Measurements from ENCODE around the gene SMS. TPM values are rescaled to one million over a fixed set of nuclear protein-coding genes. Genes with fewer than 3 reads are reported as not detected.

The SMS gene
- total RNA-seq, 1 experiment from 2014 or later = 172 TPM

DNA sequence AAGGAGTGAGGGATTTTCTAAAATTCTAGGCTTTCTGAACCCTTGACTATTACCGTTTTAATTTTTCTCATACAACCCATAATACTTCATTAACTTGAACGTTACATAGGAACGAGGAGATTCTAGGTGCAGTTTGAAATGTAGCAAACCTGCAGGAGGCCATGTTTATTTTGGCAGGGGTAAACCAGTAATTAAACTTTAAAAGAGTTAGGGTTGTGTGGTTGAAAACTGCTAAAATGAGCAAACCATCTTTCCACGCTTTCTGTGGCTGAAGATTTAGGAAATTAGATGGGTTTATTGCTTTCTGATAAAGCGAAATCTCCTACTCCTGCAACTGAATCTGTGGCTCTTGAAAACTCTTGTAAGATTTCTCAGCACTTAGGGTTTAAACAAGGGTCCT, 93.3 kb downstream of the SMS start:
- TF ChIP-seq SIN3A (IDR thresholded peaks at IDR 0.05; ENCODE audit: borderline replicate concordance, insufficient read depth, low read depth, low read length) (no peak), TCF7L2 (IDR thresholded peaks at IDR 0.05; ENCODE audit: low read depth, low read length) (no peak), POLR2AphosphoS5 (IDR thresholded peaks at IDR 0.05; ENCODE audit: low read depth, low read length) (no peak)
- TF ChIP-seq, protein P1, sequence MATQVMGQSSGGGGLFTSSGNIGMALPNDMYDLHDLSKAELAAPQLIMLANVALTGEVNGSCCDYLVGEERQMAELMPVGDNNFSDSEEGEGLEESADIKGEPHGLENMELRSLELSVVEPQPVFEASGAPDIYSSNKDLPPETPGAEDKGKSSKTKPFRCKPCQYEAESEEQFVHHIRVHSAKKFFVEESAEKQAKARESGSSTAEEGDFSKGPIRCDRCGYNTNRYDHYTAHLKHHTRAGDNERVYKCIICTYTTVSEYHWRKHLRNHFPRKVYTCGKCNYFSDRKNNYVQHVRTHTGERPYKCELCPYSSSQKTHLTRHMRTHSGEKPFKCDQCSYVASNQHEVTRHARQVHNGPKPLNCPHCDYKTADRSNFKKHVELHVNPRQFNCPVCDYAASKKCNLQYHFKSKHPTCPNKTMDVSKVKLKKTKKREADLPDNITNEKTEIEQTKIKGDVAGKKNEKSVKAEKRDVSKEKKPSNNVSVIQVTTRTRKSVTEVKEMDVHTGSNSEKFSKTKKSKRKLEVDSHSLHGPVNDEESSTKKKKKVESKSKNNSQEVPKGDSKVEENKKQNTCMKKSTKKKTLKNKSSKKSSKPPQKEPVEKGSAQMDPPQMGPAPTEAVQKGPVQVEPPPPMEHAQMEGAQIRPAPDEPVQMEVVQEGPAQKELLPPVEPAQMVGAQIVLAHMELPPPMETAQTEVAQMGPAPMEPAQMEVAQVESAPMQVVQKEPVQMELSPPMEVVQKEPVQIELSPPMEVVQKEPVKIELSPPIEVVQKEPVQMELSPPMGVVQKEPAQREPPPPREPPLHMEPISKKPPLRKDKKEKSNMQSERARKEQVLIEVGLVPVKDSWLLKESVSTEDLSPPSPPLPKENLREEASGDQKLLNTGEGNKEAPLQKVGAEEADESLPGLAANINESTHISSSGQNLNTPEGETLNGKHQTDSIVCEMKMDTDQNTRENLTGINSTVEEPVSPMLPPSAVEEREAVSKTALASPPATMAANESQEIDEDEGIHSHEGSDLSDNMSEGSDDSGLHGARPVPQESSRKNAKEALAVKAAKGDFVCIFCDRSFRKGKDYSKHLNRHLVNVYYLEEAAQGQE (IDR thresholded peaks at IDR 0.05; ENCODE audit: insufficient read depth in 1 of 2, low read depth in 2 of 2, low read length in 1 of 2) = no peak
- TF ChIP-seq, protein P2, sequence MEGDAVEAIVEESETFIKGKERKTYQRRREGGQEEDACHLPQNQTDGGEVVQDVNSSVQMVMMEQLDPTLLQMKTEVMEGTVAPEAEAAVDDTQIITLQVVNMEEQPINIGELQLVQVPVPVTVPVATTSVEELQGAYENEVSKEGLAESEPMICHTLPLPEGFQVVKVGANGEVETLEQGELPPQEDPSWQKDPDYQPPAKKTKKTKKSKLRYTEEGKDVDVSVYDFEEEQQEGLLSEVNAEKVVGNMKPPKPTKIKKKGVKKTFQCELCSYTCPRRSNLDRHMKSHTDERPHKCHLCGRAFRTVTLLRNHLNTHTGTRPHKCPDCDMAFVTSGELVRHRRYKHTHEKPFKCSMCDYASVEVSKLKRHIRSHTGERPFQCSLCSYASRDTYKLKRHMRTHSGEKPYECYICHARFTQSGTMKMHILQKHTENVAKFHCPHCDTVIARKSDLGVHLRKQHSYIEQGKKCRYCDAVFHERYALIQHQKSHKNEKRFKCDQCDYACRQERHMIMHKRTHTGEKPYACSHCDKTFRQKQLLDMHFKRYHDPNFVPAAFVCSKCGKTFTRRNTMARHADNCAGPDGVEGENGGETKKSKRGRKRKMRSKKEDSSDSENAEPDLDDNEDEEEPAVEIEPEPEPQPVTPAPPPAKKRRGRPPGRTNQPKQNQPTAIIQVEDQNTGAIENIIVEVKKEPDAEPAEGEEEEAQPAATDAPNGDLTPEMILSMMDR (IDR thresholded peaks at IDR 0.05) = no peak
- ChIA-PET POLR2A (no interaction called here), CTCF (no interaction called here)
- in situ Hi-C loops (cut with HindIII; ENCODE audit: low pct_unique_long_range_greater_than_20kb, low sequenced_read_pairs) (no loop called here), intact Hi-C loops (cut with micrococcal nuclease; ENCODE audit: unreplicated experiment) (no loop called here)
- Histone ChIP-seq H3K27ac (ENCODE audit: low read length) (no peak overlapping the region), H3K4me3 (ENCODE audit: low read depth in 2 of 2, low read length in 2 of 2) (no peak overlapping the region), H3K27me3 (ENCODE audit: control insufficient read depth, insufficient read depth, low read length) (no peaks in the 10 kb centered on the region), H3K9me3 (ENCODE audit: control insufficient read depth, insufficient read depth, low read depth, low read length) (no peaks in the 10 kb centered on the region), H3K36me3 (ENCODE audit: control insufficient read depth, insufficient read depth, low read length) (no peaks in the 10 kb centered on the region), H3K4me1 (ENCODE audit: control insufficient read depth, insufficient read depth, low read length) (no peaks in the 10 kb centered on the region)
- DNase-seq (ENCODE audit: low read depth, low spot score) (no peak), ATAC-seq (no peak)
- no TSS peak for BruUV-seq (replicated peaks)

DNA sequence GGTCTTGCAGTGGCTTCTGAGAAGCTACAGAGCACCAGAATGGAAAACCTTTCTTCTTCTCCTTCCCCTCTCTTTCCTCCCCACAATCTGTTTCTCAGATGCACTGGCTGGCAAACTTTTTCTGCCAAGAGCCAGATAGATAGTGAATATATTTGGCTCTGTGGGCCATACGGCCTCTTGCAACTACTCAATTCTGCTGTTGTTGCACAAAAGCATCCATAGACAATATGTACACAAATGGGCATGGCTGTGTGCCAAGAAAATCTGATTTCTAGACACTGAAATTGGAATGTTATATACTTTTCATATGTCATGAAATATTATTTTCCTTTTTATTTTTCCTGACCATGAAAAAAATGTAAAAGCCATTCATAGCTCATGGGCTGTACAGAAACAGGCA, 94.7 kb downstream of the SMS start:
- POLR2A ChIA-PET = no interaction called here
- no peaks in the 10 kb centered on the region for H3K27me3 ChIP-seq (ENCODE audit: control insufficient read depth, insufficient read depth, low read length)
- CTCF ChIA-PET = no interaction called here
- H3K9me3 ChIP-seq (ENCODE audit: control insufficient read depth, insufficient read depth, low read depth, low read length) = no peaks in the 10 kb centered on the region
- in situ Hi-C loops (cut with HindIII; ENCODE audit: low pct_unique_long_range_greater_than_20kb, low sequenced_read_pairs) = no loop called here
- no peak overlapping the region for H3K27ac ChIP-seq (ENCODE audit: low read length)
- H3K36me3 ChIP-seq (ENCODE audit: control insufficient read depth, insufficient read depth, low read length) = no peaks in the 10 kb centered on the region
- no peak for DNase-seq (ENCODE audit: low read depth, low spot score)
- ATAC-seq = no peak
- no TSS peak for BruUV-seq (replicated peaks)
- H3K4me1 ChIP-seq (ENCODE audit: control insufficient read depth, insufficient read depth, low read length) = no peaks in the 10 kb centered on the region
- no peak for TF ChIP-seq SIN3A (IDR thresholded peaks at IDR 0.05; ENCODE audit: borderline replicate concordance, insufficient read depth, low read depth, low read length)
- TF ChIP-seq POLR2AphosphoS5 (IDR thresholded peaks at IDR 0.05; ENCODE audit: low read depth, low read length) = no peak
- TF ChIP-seq TCF7L2 (IDR thresholded peaks at IDR 0.05; ENCODE audit: low read depth, low read length) = no peak
- TF ChIP-seq, protein P2 (IDR thresholded peaks at IDR 0.05) = no peak
- TF ChIP-seq, protein P1 (IDR thresholded peaks at IDR 0.05; ENCODE audit: insufficient read depth in 1 of 2, low read depth in 2 of 2, low read length in 1 of 2) = no peak
- intact Hi-C loops (cut with micrococcal nuclease; ENCODE audit: unreplicated experiment) = no loop called here
- H3K4me3 ChIP-seq (ENCODE audit: low read depth in 2 of 2, low read length in 2 of 2) = no peak overlapping the region
